ENCODE measurements around the gene RTL10.

DNA sequence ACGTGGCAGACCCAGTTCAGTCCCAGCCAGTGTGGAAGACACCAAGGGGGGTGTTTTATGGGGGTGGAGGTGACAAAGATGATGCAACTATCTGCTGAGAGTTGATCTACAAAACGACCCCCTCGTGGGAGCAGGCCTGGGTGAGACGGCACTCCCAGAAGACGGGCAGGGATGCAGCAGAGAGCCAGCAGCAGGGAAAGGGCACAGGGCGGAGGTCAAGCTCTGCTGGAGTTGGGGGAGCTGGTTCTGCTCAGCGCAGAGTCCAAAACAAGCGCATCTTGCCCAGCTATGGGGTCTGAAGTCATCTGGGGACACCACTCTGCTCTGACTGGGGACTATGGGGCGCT, 3.9 kb downstream of the RTL10 start:
- no peak for TF ChIP-seq CTCF (optimal IDR thresholded peaks at IDR 0.05 in 1 of 3, IDR thresholded peaks at IDR 0.05 in 1 of 3, conservative IDR thresholded peaks at IDR 0.05 in 1 of 3; ENCODE audit: extremely low read depth in 1 of 3, insufficient read depth in 2 of 3, low read length in 3 of 3)
- no peak for TF ChIP-seq EZH2 (IDR thresholded peaks at IDR 0.05; ENCODE audit: low read length)
